NT2/D1 (cell line): Measurements from ENCODE around the gene MED16.
A peak's percentile ranks its signal among the peaks of the same experiment; 100 is the strongest.

Experiments
- DNase-seq: peaks from one replicate; pipeline ENCODE4 v3.0.0-alpha.2; 2011; ENCODE audit warnings: low read depth, low spot score
- H3K27me3 ChIP-seq: 2 replicates; pipeline ENCODE4 v1.6.0; 2011; ENCODE audit warnings: mild to moderate bottlenecking; ENCODE audit not compliant: insufficient read length, insufficient read depth
- H3K36me3 ChIP-seq: 2 replicates; pipeline ENCODE4 v1.6.1; 2011; ENCODE audit warnings: mild to moderate bottlenecking, low read length, mixed read lengths; ENCODE audit not compliant: insufficient read depth, insufficient read length
- H3K4me1 ChIP-seq: 2 replicates; pipeline ENCODE4 v1.5.1; 2011; ENCODE audit not compliant: insufficient read depth, insufficient read length
- H3K4me3 ChIP-seq: 2 replicates; pipeline ENCODE4 v1.5.1; 2011; ENCODE audit warnings: low read depth; ENCODE audit not compliant: insufficient read length
- H3K9ac ChIP-seq: 2 replicates; pipeline ENCODE4 v1.6.0; 2011; ENCODE audit warnings: low read depth; ENCODE audit not compliant: insufficient read length
- H3K9me3 ChIP-seq: 2 replicates; pipeline ENCODE4 v1.5.1; 2011; ENCODE audit warnings: mild to moderate bottlenecking, low read length; ENCODE audit not compliant: insufficient read depth
- SUZ12 ChIP-seq: IDR thresholded peaks from 2 replicates; pipeline ENCODE4 v1.6.1; 2011; ENCODE audit not compliant: insufficient read length, insufficient read depth; ENCODE audit errors: extremely low read depth
- YY1 ChIP-seq: IDR thresholded peaks from 2 replicates; pipeline ENCODE4 v1.6.1; 2011; ENCODE audit not compliant: insufficient read length, insufficient read depth
- ZNF274 ChIP-seq: IDR thresholded peaks from 2 replicates; pipeline ENCODE4 v1.6.1; 2011; ENCODE audit warnings: mild to moderate bottlenecking, low read depth, low read length

The MED16 gene

GRCh38 chr19:927351-927779 lies 34.4 kb upstream of the MED16 start:
- no peak for TF ChIP-seq YY1
- no peak for TF ChIP-seq ZNF274
- no peak for TF ChIP-seq SUZ12
- Histone ChIP-seq H3K4me3 (peak overlapping the region; percentile 86), H3K36me3 (peaks cover 35% of the 10 kb centered on the region), H3K9me3 (no peaks in the 10 kb centered on the region), H3K27me3 (no peaks in the 10 kb centered on the region), H3K9ac (peak overlapping the region; percentile 72), H3K4me1 (peaks cover 15% of the 10 kb centered on the region)
- DNase-seq = no peak

- Histone ChIP-seq H3K9ac (peak overlapping the region; percentile 90), H3K4me1 (peaks cover 13% of the 10 kb centered on the region), H3K4me3 (peak overlapping the region; percentile 86), H3K36me3 (peaks cover 29% of the 10 kb centered on the region), H3K9me3 (no peaks in the 10 kb centered on the region), H3K27me3 (no peaks in the 10 kb centered on the region)
- no peak for DNase-seq
- TF ChIP-seq YY1 (no peak), SUZ12 (no peak), ZNF274 (no peak)
Measured at GRCh38 chr19:926589-927350, 33.8 kb upstream of the MED16 start.

GRCh38 chr19:926323-926588 lies 33.3 kb upstream of the MED16 start:
- peaks cover 3% of the 10 kb centered on the region for H3K27me3 ChIP-seq
- no peaks in the 10 kb centered on the region for H3K9me3 ChIP-seq
- peak overlapping the region; percentile 90 for H3K9ac ChIP-seq
- DNase-seq = no peak
- peaks cover 15% of the 10 kb centered on the region for H3K4me1 ChIP-seq
- TF ChIP-seq ZNF274 (no peak), SUZ12 (no peak), YY1 (no peak)
- H3K36me3 ChIP-seq = peaks cover 28% of the 10 kb centered on the region
- peak overlapping the region; percentile 86 for H3K4me3 ChIP-seq

GRCh38 chr19:925526-926322 lies 32.7 kb upstream of the MED16 start, which contains the start of gene ARID3A:
TSS of gene ARID3A (plus strand) at chr19:926035. CDS start at chr19:929529, 3,494 bp downstream.
- DNase-seq = peak; percentile 74
- Histone ChIP-seq H3K36me3 (peaks cover 22% of the 10 kb centered on the region), H3K4me3 (peak within 1 kb of the TSS; percentile 86), H3K27me3 (peaks cover 8% of the 10 kb centered on the region), H3K9ac (peak within 1 kb of the TSS; percentile 90), H3K4me1 (peaks cover 16% of the 10 kb centered on the region), H3K9me3 (no peaks in the 10 kb centered on the region)
- TF ChIP-seq SUZ12 (no peak), ZNF274 (no peak)

- H3K27me3 ChIP-seq = peaks cover 14% of the 10 kb centered on the region
- no peak for DNase-seq
- peaks cover 18% of the 10 kb centered on the region for H3K4me1 ChIP-seq
- peaks cover 19% of the 10 kb centered on the region for H3K36me3 ChIP-seq
- H3K9me3 ChIP-seq = no peaks in the 10 kb centered on the region
- no peak for TF ChIP-seq SUZ12
- TF ChIP-seq YY1 = no peak
- TF ChIP-seq ZNF274 = no peak
- H3K9ac ChIP-seq = peak overlapping the region; percentile 87
- H3K4me3 ChIP-seq = peak overlapping the region; percentile 86
Measured at GRCh38 chr19:925087-925525, 32.1 kb upstream of the MED16 start.

- Histone ChIP-seq H3K9ac (peak overlapping the region; percentile 87), H3K9me3 (no peaks in the 10 kb centered on the region), H3K27me3 (peaks cover 19% of the 10 kb centered on the region), H3K4me3 (peak overlapping the region; percentile 86), H3K36me3 (peaks cover 14% of the 10 kb centered on the region), H3K4me1 (peaks cover 22% of the 10 kb centered on the region)
- DNase-seq = no peak
- TF ChIP-seq SUZ12 (no peak), YY1 (no peak), ZNF274 (no peak)
Measured at GRCh38 chr19:924553-925086, 31.6 kb upstream of the MED16 start.

GRCh38 chr19:920051-920864 lies 27.3 kb upstream of the MED16 start:
- no peaks in the 10 kb centered on the region for H3K9me3 ChIP-seq
- H3K4me3 ChIP-seq = peak overlapping the region; percentile 22
- peak overlapping the region; percentile 21 for H3K9ac ChIP-seq
- H3K4me1 ChIP-seq = peaks cover 25% of the 10 kb centered on the region
- peaks cover 48% of the 10 kb centered on the region for H3K27me3 ChIP-seq
- TF ChIP-seq YY1 (no peak), ZNF274 (no peak), SUZ12 (peak; percentile 74)
- no peak for DNase-seq
- H3K36me3 ChIP-seq = no peaks in the 10 kb centered on the region
